Astrocyte (in vitro differentiated cells and primary cell): ENCODE measurements around the gene SIAH2. TPM values are rescaled to one million over a fixed set of nuclear protein-coding genes. Genes with fewer than 3 reads are reported as not detected.

Source experiments
- DNase-seq: peaks from one replicate; pipeline ENCODE4 v3.0.0-alpha.2; 2010; ENCODE audit warnings: low read depth
- FAIRE-seq: peaks from 2 replicates; lab custom pipeline; 2011; peaks lifted over from hg19 to GRCh38; lab: Jason Lieb, UNC
- H2AFZ ChIP-seq: 2 replicates; pipeline ENCODE4 v1.6.0; 2012; ENCODE audit warnings: low read depth, low read length, inconsistent platforms
- H3K27ac ChIP-seq: 2 replicates; pipeline ENCODE4 v1.5.1; 2011; ENCODE audit warnings: low read depth, low read length, inconsistent platforms
- H3K27me3 ChIP-seq: 2 replicates; pipeline ENCODE4 v1.6.0; 2011; ENCODE audit warnings: low read length, inconsistent platforms; ENCODE audit not compliant: insufficient read depth
- H3K36me3 ChIP-seq: 2 replicates; pipeline ENCODE4 v1.5.1; 2011; ENCODE audit warnings: low read length, inconsistent platforms; ENCODE audit not compliant: insufficient read depth
- H3K4me1 ChIP-seq: 2 replicates; pipeline ENCODE4 v1.5.1; 2011; ENCODE audit warnings: low read length, inconsistent platforms; ENCODE audit not compliant: insufficient read depth
- H3K4me2 ChIP-seq: 2 replicates; pipeline ENCODE4 v1.6.0; 2012; ENCODE audit warnings: low read length, inconsistent platforms
- H3K4me3 ChIP-seq: 2 replicates; pipeline ENCODE4 v1.5.1; 2011; ENCODE audit warnings: low read depth, mild to moderate bottlenecking, low read length, inconsistent platforms; ENCODE audit not compliant: insufficient read depth
- H3K79me2 ChIP-seq: 2 replicates; pipeline ENCODE4 v1.6.0; 2012; ENCODE audit warnings: mild to moderate bottlenecking, low read length, inconsistent platforms; ENCODE audit not compliant: insufficient read depth
- H3K9ac ChIP-seq: 2 replicates; pipeline ENCODE4 v1.6.0; 2012; ENCODE audit warnings: mild to moderate bottlenecking, low read length, inconsistent platforms
- H3K9me3 ChIP-seq: 2 replicates; pipeline ENCODE4 v1.5.1; 2012; ENCODE audit warnings: low read depth, mild to moderate bottlenecking, low read length, inconsistent platforms; ENCODE audit not compliant: insufficient read depth
- H4K20me1 ChIP-seq: 2 replicates; pipeline ENCODE4 v1.6.0; 2012; ENCODE audit warnings: low read length, inconsistent platforms; ENCODE audit not compliant: insufficient read depth
- H3K27ac Mint-ChIP-seq: one replicate; pipeline ENCODE4 v1.8.0; 2021; ENCODE audit warnings: mild to moderate bottlenecking, mixed read lengths; ENCODE audit not compliant: unreplicated experiment
- H3K27me3 Mint-ChIP-seq: one replicate; pipeline ENCODE4 v1.8.0; 2021; ENCODE audit warnings: low read depth, mixed read lengths; ENCODE audit not compliant: unreplicated experiment
- H3K36me3 Mint-ChIP-seq: one replicate; pipeline ENCODE4 v1.8.0; 2021; ENCODE audit warnings: low read depth, mixed read lengths; ENCODE audit not compliant: unreplicated experiment
- H3K4me1 Mint-ChIP-seq: one replicate; pipeline ENCODE4 v1.8.0; 2021; ENCODE audit warnings: low read depth, mixed read lengths; ENCODE audit not compliant: unreplicated experiment
- H3K4me3 Mint-ChIP-seq: one replicate; pipeline ENCODE4 v1.8.0; 2021; ENCODE audit warnings: mild to moderate bottlenecking, moderate library complexity, mixed read lengths; ENCODE audit not compliant: unreplicated experiment
- H3K9me3 Mint-ChIP-seq: one replicate; pipeline ENCODE4 v1.8.0; 2021; ENCODE audit warnings: mild to moderate bottlenecking, mixed read lengths; ENCODE audit not compliant: unreplicated experiment
- CTCF ChIP-seq: IDR thresholded peaks from 2 replicates; pipeline ENCODE4 v1.5.1; 2011; ENCODE audit warnings: low read depth, mild to moderate bottlenecking, inconsistent platforms, low read length, moderate library complexity; ENCODE audit not compliant: insufficient read depth
- EZH2 ChIP-seq: IDR thresholded peaks from 2 replicates; pipeline ENCODE4 v1.6.1; 2012; ENCODE audit warnings: mild to moderate bottlenecking, low read length, inconsistent platforms; ENCODE audit not compliant: insufficient read depth
- total RNA-seq: library from RNA; stranded (reverse); gene quantifications from 2 replicates; pipeline ENCODE4 v1.2.1, GENCODE V29; 2021

SIAH2 gene
- total RNA-seq, 1 donor from 2014 or later: 39.3 TPM

DNA sequence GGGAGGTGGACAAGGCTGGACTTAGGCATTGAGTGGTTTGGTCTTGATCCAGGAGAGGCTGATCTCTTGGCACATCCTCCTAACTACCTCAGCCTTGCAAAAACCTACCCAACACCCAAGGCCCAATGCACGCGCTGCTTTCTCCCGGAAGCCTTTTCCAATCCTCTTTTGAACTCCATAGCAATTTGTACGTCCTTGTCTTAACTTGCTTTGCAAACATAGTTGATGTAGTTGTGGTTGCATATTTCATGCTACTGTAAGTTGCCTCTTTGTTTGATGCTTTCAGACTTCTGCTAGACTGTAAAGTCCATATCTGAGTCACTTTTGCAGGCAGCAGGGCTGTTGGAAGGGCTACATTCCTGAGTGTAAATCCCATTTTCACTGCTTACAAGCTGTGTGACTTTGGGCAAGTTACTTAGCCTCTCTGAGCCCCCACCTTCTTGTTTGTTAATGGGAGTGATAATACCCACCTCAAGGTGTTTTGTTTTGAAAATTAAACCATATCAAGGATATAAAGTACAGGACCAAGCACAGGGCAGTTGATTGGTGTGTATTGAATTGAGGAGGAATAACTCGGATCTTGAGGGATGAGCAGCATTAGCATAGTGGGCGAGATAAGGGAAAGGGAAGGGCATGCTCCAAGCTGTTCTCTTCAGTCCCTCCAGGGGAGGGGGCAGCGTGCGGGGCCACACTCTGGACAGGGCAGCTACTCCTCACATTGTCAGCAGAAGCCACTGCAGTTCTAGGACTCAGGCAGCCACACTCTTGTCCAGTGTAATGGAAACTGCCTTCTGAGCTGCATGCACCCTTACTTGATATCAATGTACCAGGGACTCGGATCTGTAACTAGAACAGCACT is 28.8 kb downstream of the SIAH2 start:
- Histone ChIP-seq H3K27ac (no peak overlapping the region), H4K20me1 (no peaks in the 10 kb centered on the region), H3K36me3 (no peaks in the 10 kb centered on the region), H3K4me2 (no peak overlapping the region), H3K9ac (no peak overlapping the region), H3K79me2 (no peaks in the 10 kb centered on the region), H3K9me3 (no peaks in the 10 kb centered on the region), H3K4me3 (no peak overlapping the region), H3K27me3 (no peaks in the 10 kb centered on the region), H3K4me1 (peaks cover 6% of the 10 kb centered on the region), H2AFZ (no peak overlapping the region)
- no peak overlapping the region for H3K27ac Mint-ChIP-seq
- peaks cover 5% of the 10 kb centered on the region for H3K9me3 Mint-ChIP-seq
- no peaks in the 10 kb centered on the region for H3K27me3 Mint-ChIP-seq
- TF ChIP-seq CTCF (no peak), EZH2 (no peak)
- peaks cover 49% of the 10 kb centered on the region for H3K4me1 Mint-ChIP-seq
- peaks cover 17% of the 10 kb centered on the region for H3K36me3 Mint-ChIP-seq
- H3K4me3 Mint-ChIP-seq: no peak overlapping the region
- DNase-seq (peak; percentile 41), FAIRE-seq (no peak)

DNA sequence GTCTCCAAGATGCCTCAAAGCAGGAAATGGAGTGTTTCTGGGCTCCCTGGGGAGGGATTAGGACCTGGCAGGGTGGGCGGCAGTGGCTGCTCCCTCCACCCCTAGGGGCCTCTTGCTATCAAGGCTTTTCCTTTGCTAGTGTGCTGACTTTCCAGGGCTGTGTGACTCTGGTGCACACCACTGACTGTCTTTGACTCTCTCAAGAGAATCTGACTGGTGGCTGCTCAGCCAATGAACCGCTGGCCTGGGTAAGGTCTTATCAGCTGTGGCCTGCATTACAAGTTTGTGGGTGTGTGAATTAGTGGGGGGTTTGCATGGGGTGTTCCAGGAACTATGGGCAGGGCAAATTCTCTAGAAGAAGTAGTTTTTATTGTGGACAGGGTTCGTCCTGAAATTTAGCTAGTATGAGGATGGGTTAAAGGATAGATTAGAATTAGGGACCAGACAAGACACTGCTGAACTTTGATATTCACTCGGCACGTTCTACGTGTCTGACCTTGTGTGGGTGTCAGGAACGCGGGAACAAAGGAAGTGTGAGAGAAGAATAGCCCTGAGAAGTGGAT is 29.5 kb downstream of the SIAH2 start:
- H3K4me1 Mint-ChIP-seq: peaks cover 42% of the 10 kb centered on the region

More for the DNA sequence above, 29.5 kb downstream of the SIAH2 start:
- no peaks in the 10 kb centered on the region for H3K79me2 ChIP-seq
- Mint-ChIP-seq H3K36me3 (peaks cover 17% of the 10 kb centered on the region), H3K27me3 (no peaks in the 10 kb centered on the region), H3K9me3 (peaks cover 5% of the 10 kb centered on the region), H3K27ac (peak overlapping the region; percentile 75), H3K4me3 (no peak overlapping the region)
- no peaks in the 10 kb centered on the region for H3K9me3 ChIP-seq
- no peak overlapping the region for H3K4me2 ChIP-seq
- FAIRE-seq (no peak), DNase-seq (peak; percentile 45)
- no peaks in the 10 kb centered on the region for H3K36me3 ChIP-seq
- peaks cover 1% of the 10 kb centered on the region for H3K4me1 ChIP-seq
- TF ChIP-seq CTCF: no peak
- TF ChIP-seq EZH2: no peak
- H4K20me1 ChIP-seq: no peaks in the 10 kb centered on the region
- no peak overlapping the region for H3K4me3 ChIP-seq
- H3K27ac ChIP-seq: no peak overlapping the region
- H3K9ac ChIP-seq: no peak overlapping the region
- H2AFZ ChIP-seq: no peak overlapping the region
- no peaks in the 10 kb centered on the region for H3K27me3 ChIP-seq
